HepG2 (cell line): ENCODE measurements around the gene UBAC1. TPM values are rescaled to one million over a fixed set of nuclear protein-coding genes. Genes with fewer than 3 reads are reported as not detected.

Source experiments
- ATF7-NPFF ChIP-seq: sonication (generic); formaldehyde crosslinking; IDR thresholded peaks from 2 replicates; pipeline ENCODE4 v1.8.1; 2023; ENCODE audit warnings: mild to moderate bottlenecking, low read depth, missing genetic modification reagents, moderate library complexity
- ELF4 ChIP-seq: sonication (generic); formaldehyde crosslinking; IDR thresholded peaks from 2 replicates; pipeline ENCODE4 v1.5.0; 2020; ENCODE audit warnings: missing genetic modification reagents, mild to moderate bottlenecking, moderate library complexity, borderline replicate concordance
- FOXC1 ChIP-seq: sonication (generic); formaldehyde crosslinking; IDR thresholded peaks from 2 replicates; pipeline ENCODE4 v1.8.0; 2022; ENCODE audit warnings: mild to moderate bottlenecking, missing genetic modification reagents, borderline replicate concordance
- NONO ChIP-seq, 2 experiments: fragments of 450-650 bp in 1 of 2; sonication (generic) in 1 of 2; formaldehyde crosslinking in 1 of 2; IDR thresholded peaks in 1 of 2; conservative IDR thresholded peaks in 1 of 2; 2 replicates each; pipeline versions ENCODE4 v1.6.1 to v1.8.0; 2017 to 2022; ENCODE audit warnings: mild to moderate bottlenecking in 1 of 2, missing genetic modification reagents in 1 of 2, moderate library complexity in 1 of 2
- SALL1 ChIP-seq: sonication (generic); formaldehyde crosslinking; IDR thresholded peaks from 2 replicates; pipeline ENCODE4 v1.8.0; 2022; ENCODE audit warnings: mild to moderate bottlenecking, missing genetic modification reagents
- SCMH1 ChIP-seq: sonication (generic); formaldehyde crosslinking; IDR thresholded peaks from 2 replicates; pipeline ENCODE4 v1.9.0; 2021; ENCODE audit warnings: missing genetic modification reagents, mild to moderate bottlenecking, borderline replicate concordance
- SMYD3 ChIP-seq: sonication (generic); formaldehyde crosslinking; IDR thresholded peaks from 2 replicates; pipeline ENCODE4 v1.8.1; 2023; ENCODE audit warnings: mild to moderate bottlenecking, missing genetic modification reagents
- TAF15 ChIP-seq: fragments of 200-400 bp; formaldehyde crosslinking; IDR thresholded peaks from one replicate; pipeline ENCODE4 v1.6.1; 2018; ENCODE audit warnings: mild to moderate bottlenecking, low read depth, low read length; ENCODE audit not compliant: poor library complexity, severe bottlenecking
- YEATS4 ChIP-seq: sonication (generic); formaldehyde crosslinking; IDR thresholded peaks from 2 replicates; pipeline ENCODE4 v1.4.0; 2020; ENCODE audit warnings: missing genetic modification reagents, borderline replicate concordance
- ZKSCAN8 ChIP-seq: IDR thresholded peaks from 2 replicates; pipeline ENCODE4 v1.6.1; 2016; ENCODE audit warnings: borderline replicate concordance, missing genetic modification reagents, missing compliant biosample characterization
- ZNF296 ChIP-seq: sonication (generic); formaldehyde crosslinking; conservative IDR thresholded peaks from 2 replicates; pipeline ENCODE4 v1.5.0; 2020; ENCODE audit warnings: mild to moderate bottlenecking, missing genetic modification reagents
- ZNF343 ChIP-seq: sonication (generic); formaldehyde crosslinking; IDR thresholded peaks from 2 replicates; pipeline ENCODE4 v1.4.0; 2020; ENCODE audit warnings: mild to moderate bottlenecking, missing genetic modification reagents
- ZNF563 ChIP-seq: sonication (generic); formaldehyde crosslinking; IDR thresholded peaks from 2 replicates; pipeline ENCODE4 v1.8.0; 2022; ENCODE audit warnings: mild to moderate bottlenecking, moderate library complexity, missing genetic modification reagents
- polyA plus RNA-seq, 8 experiments: library from polyadenylated mRNA; depleted of rRNA in 3 of 8; stranded (reverse) in 7 of 8; unstranded in 1 of 8; fragments of >200 nt; fragmentation: Illumina TruSeq in 4 of 8; extraction: Trizol in 4 of 8; gene quantifications; 2 replicates each; pipeline versions ENCODE4 v1.2.1 to v1.2.3, GENCODE V29; 2011 to 2016; ENCODE audit warnings: low read depth in 4 of 8, missing spikeins in 1 of 8, mixed read lengths in 1 of 8; ENCODE audit not compliant: insufficient read depth in 1 of 8
- total RNA-seq, 5 experiments: library from RNA; depleted of rRNA; stranded (reverse); fragments of >200 nt; fragmentation: Illumina TruSeq; extraction: Trizol; gene quantifications; 2 replicates each; pipeline ENCODE4 v1.2.3, GENCODE V29; 2016; ENCODE audit warnings: low read depth in 1 of 5
- TF ChIP-seq, protein P1 (sequence below), 2 experiments: sonication (generic) in 1 of 2; formaldehyde crosslinking in 1 of 2; IDR thresholded peaks; 2 replicates each; pipeline versions ENCODE4 v1.4.0 to v1.6.1; 2018 to 2020; ENCODE audit warnings: missing genetic modification reagents in 2 of 2, borderline replicate concordance in 1 of 2, low read depth in 1 of 2, mild to moderate bottlenecking in 1 of 2, missing biosample characterization in 1 of 2
- TF ChIP-seq, protein P2 (sequence below): IDR thresholded peaks from 2 replicates; pipeline ENCODE4 v1.6.1; 2016; ENCODE audit warnings: low read depth, borderline replicate concordance
- TF ChIP-seq, protein P3 (sequence below), 2 experiments: sonication (generic) in 1 of 2; formaldehyde crosslinking in 1 of 2; IDR thresholded peaks; 2 replicates each; pipeline versions ENCODE4 v1.6.1 to v1.9.0; 2014 to 2022; ENCODE audit warnings: antibody characterized with exemption in 1 of 2, borderline replicate concordance in 1 of 2, inconsistent platforms in 1 of 2, low read depth in 1 of 2, missing genetic modification reagents in 1 of 2
- TF ChIP-seq, protein P4 (sequence below): sonication (generic); formaldehyde crosslinking; IDR thresholded peaks from 2 replicates; pipeline ENCODE4 v1.5.1; 2020; ENCODE audit warnings: missing genetic modification reagents, mild to moderate bottlenecking, borderline replicate concordance

The UBAC1 gene
- total and polyA plus RNA-seq, 2 of the 13 experiments (the other 11 are each of a cell fraction or from before 2014, with no cell fraction given): 32.2 to 34.1 TPM

DNA sequence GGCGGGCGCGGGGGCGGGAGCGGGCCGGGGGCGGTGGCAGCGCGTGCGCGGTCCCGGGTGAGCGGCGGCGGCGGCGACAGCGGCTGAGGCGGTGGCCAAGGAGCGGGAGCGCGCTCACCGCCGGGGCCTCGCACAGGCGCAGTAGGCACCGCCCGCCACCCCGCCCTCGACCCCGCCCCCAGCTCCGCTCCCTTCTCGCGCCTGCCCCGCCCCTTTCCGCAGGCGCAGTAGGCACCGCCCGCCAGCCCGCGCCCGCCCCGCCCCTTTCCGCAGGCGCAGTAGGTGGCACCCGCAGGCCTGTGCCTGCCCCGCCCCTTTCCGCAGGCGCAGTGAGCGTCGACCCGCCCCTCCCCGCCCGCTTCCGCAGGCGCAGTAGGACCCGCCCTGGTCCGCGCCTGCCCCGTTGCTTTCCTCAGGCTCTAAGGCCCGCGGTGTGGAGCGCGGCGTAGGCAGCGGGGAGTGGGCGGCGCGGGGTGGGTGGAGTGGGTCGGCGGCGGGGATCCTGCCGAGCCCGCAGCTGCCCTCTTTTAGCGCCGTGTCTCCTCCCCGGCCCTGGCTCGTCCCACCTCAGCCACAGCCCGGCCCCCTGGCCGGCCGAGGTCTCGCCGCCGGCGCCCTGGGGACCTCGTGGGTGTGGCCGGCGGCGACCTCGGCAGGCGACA lies 53.6 kb downstream of the UBAC1 start, which contains the start of gene CAMSAP1 (continued):
- TF ChIP-seq SMYD3 (CRISPR knock-in tag): no peak
- peak; percentile 77 for TF ChIP-seq YEATS4 (CRISPR knock-in tag)
- TF ChIP-seq SCMH1 (CRISPR knock-in tag): no peak
- TF ChIP-seq ELF4 (CRISPR knock-in tag): no peak
- TF ChIP-seq ZKSCAN8 (CRISPR knock-in tag): no peak
- TF ChIP-seq, protein P1, sequence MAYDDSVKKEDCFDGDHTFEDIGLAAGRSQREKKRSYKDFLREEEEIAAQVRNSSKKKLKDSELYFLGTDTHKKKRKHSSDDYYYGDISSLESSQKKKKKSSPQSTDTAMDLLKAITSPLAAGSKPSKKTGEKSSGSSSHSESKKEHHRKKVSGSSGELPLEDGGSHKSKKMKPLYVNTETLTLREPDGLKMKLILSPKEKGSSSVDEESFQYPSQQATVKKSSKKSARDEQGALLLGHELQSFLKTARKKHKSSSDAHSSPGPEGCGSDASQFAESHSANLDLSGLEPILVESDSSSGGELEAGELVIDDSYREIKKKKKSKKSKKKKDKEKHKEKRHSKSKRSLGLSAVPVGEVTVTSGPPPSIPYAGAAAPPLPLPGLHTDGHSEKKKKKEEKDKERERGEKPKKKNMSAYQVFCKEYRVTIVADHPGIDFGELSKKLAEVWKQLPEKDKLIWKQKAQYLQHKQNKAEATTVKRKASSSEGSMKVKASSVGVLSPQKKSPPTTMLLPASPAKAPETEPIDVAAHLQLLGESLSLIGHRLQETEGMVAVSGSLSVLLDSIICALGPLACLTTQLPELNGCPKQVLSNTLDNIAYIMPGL (CRISPR knock-in tag; IDR thresholded peaks at IDR 0.05; ENCODE audit: borderline replicate concordance in 1 of 2, low read depth in 1 of 2): peak; percentile 31 to 66; a peak in 1 of 4 replicates
- TF ChIP-seq ATF7-NPFF (CRISPR knock-in tag): 0 out of 2 replicates have a peak, but pooled peaks have one; percentile 22
- TF ChIP-seq ZNF563: peak; percentile 65; the same call in 1 of the 2 replicates
- TF ChIP-seq, protein P2, sequence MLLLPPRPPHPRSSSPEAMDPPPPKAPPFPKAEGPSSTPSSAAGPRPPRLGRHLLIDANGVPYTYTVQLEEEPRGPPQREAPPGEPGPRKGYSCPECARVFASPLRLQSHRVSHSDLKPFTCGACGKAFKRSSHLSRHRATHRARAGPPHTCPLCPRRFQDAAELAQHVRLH (CRISPR knock-in tag): peak; percentile 40; the same call in 1 of the 2 replicates
- peak; percentile 21; the same call in 1 of the 2 replicates for TF ChIP-seq ZNF343 (CRISPR knock-in tag)
- TF ChIP-seq SALL1 (CRISPR knock-in tag): peak; percentile 39; the same call in 1 of the 2 replicates
- no peak for TF ChIP-seq TAF15
- TF ChIP-seq NONO (IDR thresholded peaks at IDR 0.05): no peak
- peak; percentile 68 for TF ChIP-seq NONO (CRISPR knock-in tag; conservative IDR thresholded peaks at IDR 0.05)
- TF ChIP-seq, protein P3, sequence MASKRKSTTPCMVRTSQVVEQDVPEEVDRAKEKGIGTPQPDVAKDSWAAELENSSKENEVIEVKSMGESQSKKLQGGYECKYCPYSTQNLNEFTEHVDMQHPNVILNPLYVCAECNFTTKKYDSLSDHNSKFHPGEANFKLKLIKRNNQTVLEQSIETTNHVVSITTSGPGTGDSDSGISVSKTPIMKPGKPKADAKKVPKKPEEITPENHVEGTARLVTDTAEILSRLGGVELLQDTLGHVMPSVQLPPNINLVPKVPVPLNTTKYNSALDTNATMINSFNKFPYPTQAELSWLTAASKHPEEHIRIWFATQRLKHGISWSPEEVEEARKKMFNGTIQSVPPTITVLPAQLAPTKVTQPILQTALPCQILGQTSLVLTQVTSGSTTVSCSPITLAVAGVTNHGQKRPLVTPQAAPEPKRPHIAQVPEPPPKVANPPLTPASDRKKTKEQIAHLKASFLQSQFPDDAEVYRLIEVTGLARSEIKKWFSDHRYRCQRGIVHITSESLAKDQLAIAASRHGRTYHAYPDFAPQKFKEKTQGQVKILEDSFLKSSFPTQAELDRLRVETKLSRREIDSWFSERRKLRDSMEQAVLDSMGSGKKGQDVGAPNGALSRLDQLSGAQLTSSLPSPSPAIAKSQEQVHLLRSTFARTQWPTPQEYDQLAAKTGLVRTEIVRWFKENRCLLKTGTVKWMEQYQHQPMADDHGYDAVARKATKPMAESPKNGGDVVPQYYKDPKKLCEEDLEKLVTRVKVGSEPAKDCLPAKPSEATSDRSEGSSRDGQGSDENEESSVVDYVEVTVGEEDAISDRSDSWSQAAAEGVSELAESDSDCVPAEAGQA (IDR thresholded peaks at IDR 0.05; ENCODE audit: low read depth): no peak
- TF ChIP-seq, protein P3 (CRISPR knock-in tag; IDR thresholded peaks at IDR 0.05; ENCODE audit: borderline replicate concordance): no peak
- TF ChIP-seq, protein P4, sequence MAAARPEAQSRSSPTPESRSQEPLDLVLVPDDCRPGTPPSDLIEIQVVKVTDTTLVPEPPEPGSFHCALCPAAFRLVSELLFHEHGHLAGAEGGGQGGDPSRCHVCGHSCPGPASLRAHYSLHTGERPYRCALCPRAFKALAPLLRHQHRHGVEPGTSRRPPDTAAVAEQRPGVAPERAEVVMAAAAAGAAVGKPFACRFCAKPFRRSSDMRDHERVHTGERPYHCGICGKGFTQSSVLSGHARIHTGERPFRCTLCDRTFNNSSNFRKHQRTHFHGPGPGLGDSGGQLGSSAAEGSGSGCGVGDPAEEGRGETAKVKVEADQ (CRISPR knock-in tag): no peak
- peak; percentile 88; the same call in 1 of the 2 replicates for TF ChIP-seq FOXC1 (CRISPR knock-in tag)
- TF ChIP-seq ZNF296 (CRISPR knock-in tag): no peak
